CD14-positive monocyte (primary cell): ENCODE results near the gene ATF6. TPM values are rescaled to one million over a fixed set of nuclear protein-coding genes. Genes with fewer than 3 reads are reported as not detected.
"Not testable (repeated sequence)": the region's sequence is repeated elsewhere in the genome, so short reads cannot be mapped to it uniquely, and the experiment has no call there.

Experiments used
- DNase-seq, 3 donors: peaks; one replicate each; pipeline ENCODE4 v3.0.0-alpha.2; 2011 to 2022
- H2AFZ ChIP-seq: 2 replicates; pipeline ENCODE4 v1.6.0; 2012; ENCODE audit warnings: mild to moderate bottlenecking, low read depth, low read length, inconsistent platforms; ENCODE audit not compliant: insufficient read depth, poor library complexity, severe bottlenecking
- H3K27ac ChIP-seq, 2 donors: 1 replicate in 1 of 2; 2 replicates in 1 of 2; pipeline ENCODE4 v1.5.1; 2012 to 2013; ENCODE audit warnings: low read length in 2 of 2, control low read depth in 1 of 2, inconsistent platforms in 1 of 2, low read depth in 1 of 2, mild to moderate bottlenecking in 1 of 2
- H3K27me3 ChIP-seq, 2 donors: one replicate each; pipeline versions ENCODE4 v1.6.0 to v1.6.1; 2011 to 2013; ENCODE audit warnings: low read length in 2 of 2; ENCODE audit not compliant: control insufficient read depth in 2 of 2, insufficient read depth in 2 of 2
- H3K36me3 ChIP-seq, 2 donors: replicated peaks in 1 of 2; 1 replicate in 1 of 2; 2 replicates in 1 of 2; pipeline versions ENCODE4 v1.5.1 to v1.6.1; 2012 to 2013; ENCODE audit warnings: low read length in 2 of 2, control low read depth in 1 of 2, inconsistent platforms in 1 of 2, mild to moderate bottlenecking in 1 of 2; ENCODE audit not compliant: insufficient read depth in 2 of 2, control insufficient read depth in 1 of 2
- H3K4me1 ChIP-seq, 2 donors: 1 replicate in 1 of 2; 2 replicates in 1 of 2; pipeline versions ENCODE4 v1.5.1 to v1.6.1; 2012 to 2013; ENCODE audit warnings: low read length in 2 of 2, control low read depth in 1 of 2, inconsistent platforms in 1 of 2, mild to moderate bottlenecking in 1 of 2, moderate library complexity in 1 of 2; ENCODE audit not compliant: insufficient read depth in 2 of 2, control insufficient read depth in 1 of 2
- H3K4me2 ChIP-seq: replicated peaks from 2 replicates; pipeline ENCODE3; 2012; ENCODE audit warnings: low read length, moderate library complexity, mild to moderate bottlenecking; ENCODE audit not compliant: poor library complexity, severe bottlenecking; ENCODE audit errors: extremely low read depth
- H3K4me3 ChIP-seq, 3 experiments: fragments of 200-600 bp in 1 of 3; sonication (generic) in 1 of 3; replicated peaks in 1 of 3; 1 replicate in 2 of 3; 2 replicates in 1 of 3; pipeline ENCODE4 v1.5.1; 2011 to 2013; ENCODE audit warnings: low read length in 3 of 3, mild to moderate bottlenecking in 3 of 3, control low read depth in 2 of 3, low read depth in 2 of 3, inconsistent platforms in 1 of 3, moderate library complexity in 1 of 3
- H3K79me2 ChIP-seq: 2 replicates; pipeline ENCODE4 v1.6.0; 2012; ENCODE audit warnings: mild to moderate bottlenecking, control low read depth, inconsistent platforms, low read length, moderate library complexity; ENCODE audit not compliant: insufficient read depth
- H3K9ac ChIP-seq: 2 replicates; pipeline ENCODE4 v1.6.0; 2017; ENCODE audit warnings: low read length, mild to moderate bottlenecking; ENCODE audit not compliant: insufficient read depth, poor library complexity, severe bottlenecking
- H3K9me3 ChIP-seq, 2 donors: replicated peaks in 1 of 2; 1 replicate in 1 of 2; 2 replicates in 1 of 2; pipeline versions ENCODE4 v1.5.1 to v1.6.1; 2012 to 2013; ENCODE audit warnings: low read length in 2 of 2, control low read depth in 1 of 2; ENCODE audit not compliant: control insufficient read depth in 1 of 2, insufficient read depth in 1 of 2
- H4K20me1 ChIP-seq: 2 replicates; pipeline ENCODE4 v1.6.0; 2012; ENCODE audit warnings: mild to moderate bottlenecking, low read length, control low read depth, moderate library complexity; ENCODE audit not compliant: insufficient read depth
- H3K27ac Mint-ChIP-seq, 7 donors: one replicate each; pipeline ENCODE4 v1.8.0; 2020; ENCODE audit warnings: mild to moderate bottlenecking in 7 of 7, mixed read lengths in 7 of 7, moderate library complexity in 6 of 7, inconsistent platforms in 2 of 7
- H3K27me3 Mint-ChIP-seq, 3 donors: one replicate each; pipeline ENCODE4 v1.8.0; 2021 to 2022; ENCODE audit warnings: low read depth in 3 of 3, mild to moderate bottlenecking in 3 of 3, mixed read lengths in 3 of 3, moderate library complexity in 3 of 3, inconsistent platforms in 1 of 3
- H3K36me3 Mint-ChIP-seq, 2 donors: one replicate each; pipeline ENCODE4 v1.8.0; 2020; ENCODE audit warnings: mixed read lengths in 2 of 2, inconsistent platforms in 1 of 2, mild to moderate bottlenecking in 1 of 2
- H3K4me1 Mint-ChIP-seq: one replicate; pipeline ENCODE4 v1.8.0; 2020; ENCODE audit warnings: mild to moderate bottlenecking, mixed read lengths
- H3K4me3 Mint-ChIP-seq, 2 donors: one replicate each; pipeline ENCODE4 v1.8.0; 2020; ENCODE audit warnings: mild to moderate bottlenecking in 2 of 2, mixed read lengths in 2 of 2, moderate library complexity in 1 of 2
- H3K9me3 Mint-ChIP-seq, 7 donors: one replicate each; pipeline ENCODE4 v1.8.0; 2020 to 2022; ENCODE audit warnings: mixed read lengths in 7 of 7, mild to moderate bottlenecking in 6 of 7, moderate library complexity in 6 of 7, inconsistent platforms in 2 of 7
- CTCF ChIP-seq: fragments of 200-600 bp; IDR thresholded peaks from one replicate; pipeline ENCODE4 v1.8.0; 2022; ENCODE audit warnings: antibody characterized with exemption, mild to moderate bottlenecking
- WGBS: methylation state at CpG from one replicate; pipeline ENCODE4 v1.1.5; 2013; ENCODE audit warnings: missing lambda C conversion rate; ENCODE audit not compliant: insufficient coverage; 5-methylcytosine and 5-hydroxymethylcytosine counted together
- intact Hi-C, 2 donors: fragments of 100-400 bp; cut with micrococcal nuclease; formaldehyde crosslinking; loops; one replicate each; pipeline versions ENCODE4 v1.15.0 to v1.15.1; 2023
- polyA plus RNA-seq, 3 donors: library from polyadenylated mRNA; depleted of rRNA in 1 of 3; unstranded in 2 of 3; stranded (reverse) in 1 of 3; fragments of 300-500 nt in 2 of 3; fragments of >200 nt in 1 of 3; fragmentation: Illumina TruSeq in 2 of 3; gene quantifications; 1 replicate in 2 of 3; 2 replicates in 1 of 3; pipeline ENCODE4 v1.2.3, GENCODE V29; 2012 to 2021

The ATF6 gene
- polyA plus RNA-seq, 3 donors = 13.4 to 25.6 (median 22.2) TPM

- Histone ChIP-seq H3K9me3 (no peaks in the 10 kb centered on the region), H3K79me2 (peaks cover 70% of the 10 kb centered on the region), H4K20me1 (peaks cover 17% of the 10 kb centered on the region), H3K36me3 (no peaks in the 10 kb centered on the region), H2AFZ (no peak overlapping the region), H3K4me1 (peaks cover 59 to 77% of the 10 kb centered on the region in 2 donors), H3K27me3 (no peaks in the 10 kb centered on the region), H3K27ac (no peak overlapping the region), H3K9ac (no peak overlapping the region), H3K4me3 (no peak overlapping the region), H3K4me2 (no peak overlapping the region)
- Mint-ChIP-seq H3K36me3 (peaks cover 3 to 7% of the 10 kb centered on the region in 2 donors), H3K4me3 (no peak overlapping the region), H3K27ac (no peak overlapping the region), H3K9me3 (no peaks in the 10 kb centered on the region), H3K27me3 (no peaks in the 10 kb centered on the region), H3K4me1 (peaks cover 30% of the 10 kb centered on the region)
- DNase-seq = no peak
- TF ChIP-seq CTCF = no peak
- intact Hi-C loops = no loop called here
Measured at GRCh38 chr1:161768986-161769672, 3.0 kb downstream of the ATF6 start.

GRCh38 chr1:161769673-161770045, 3.5 kb downstream of the ATF6 start:
- DNase-seq, H3K4me3 Mint-ChIP-seq, H3K4me3 ChIP-seq, H3K36me3 Mint-ChIP-seq, H3K9me3 Mint-ChIP-seq, H3K4me2 ChIP-seq, H3K9ac ChIP-seq, H3K27me3 Mint-ChIP-seq, H2AFZ ChIP-seq, intact Hi-C loops, H3K27ac ChIP-seq, H3K9me3 ChIP-seq, H3K36me3 ChIP-seq, H3K27me3 ChIP-seq: not testable (repeated sequence)
- Mint-ChIP-seq H3K27ac (peak overlapping the region in 2 of 7 donors; percentile 20 to 71), H3K4me1 (peaks cover 30% of the 10 kb centered on the region)
- Histone ChIP-seq H3K4me1 (peaks cover 59 to 80% of the 10 kb centered on the region in 2 donors), H4K20me1 (peaks cover 22% of the 10 kb centered on the region), H3K79me2 (peaks cover 75% of the 10 kb centered on the region)
- WGBS = no CpG with 5 or more reads among the region's 5 CpGs
